A549 treated with AZD2906 at 1 μM for 4 hours (cell line): ENCODE results near the gene ZRANB3. TPM values are rescaled to one million over a fixed set of nuclear protein-coding genes. Genes with fewer than 3 reads are reported as not detected.

Experiments used
- total RNA-seq: library from RNA; stranded (reverse); fragments of 200-300 nt; extraction: Qiagen RNA extraction; gene quantifications from 5 replicates; pipeline ENCODE4 v1.2.3, GENCODE V29; 2022

The ZRANB3 gene
- total RNA-seq: 4.7 to 6.0 TPM (median 5.4 TPM) in 5 replicates

DNA sequence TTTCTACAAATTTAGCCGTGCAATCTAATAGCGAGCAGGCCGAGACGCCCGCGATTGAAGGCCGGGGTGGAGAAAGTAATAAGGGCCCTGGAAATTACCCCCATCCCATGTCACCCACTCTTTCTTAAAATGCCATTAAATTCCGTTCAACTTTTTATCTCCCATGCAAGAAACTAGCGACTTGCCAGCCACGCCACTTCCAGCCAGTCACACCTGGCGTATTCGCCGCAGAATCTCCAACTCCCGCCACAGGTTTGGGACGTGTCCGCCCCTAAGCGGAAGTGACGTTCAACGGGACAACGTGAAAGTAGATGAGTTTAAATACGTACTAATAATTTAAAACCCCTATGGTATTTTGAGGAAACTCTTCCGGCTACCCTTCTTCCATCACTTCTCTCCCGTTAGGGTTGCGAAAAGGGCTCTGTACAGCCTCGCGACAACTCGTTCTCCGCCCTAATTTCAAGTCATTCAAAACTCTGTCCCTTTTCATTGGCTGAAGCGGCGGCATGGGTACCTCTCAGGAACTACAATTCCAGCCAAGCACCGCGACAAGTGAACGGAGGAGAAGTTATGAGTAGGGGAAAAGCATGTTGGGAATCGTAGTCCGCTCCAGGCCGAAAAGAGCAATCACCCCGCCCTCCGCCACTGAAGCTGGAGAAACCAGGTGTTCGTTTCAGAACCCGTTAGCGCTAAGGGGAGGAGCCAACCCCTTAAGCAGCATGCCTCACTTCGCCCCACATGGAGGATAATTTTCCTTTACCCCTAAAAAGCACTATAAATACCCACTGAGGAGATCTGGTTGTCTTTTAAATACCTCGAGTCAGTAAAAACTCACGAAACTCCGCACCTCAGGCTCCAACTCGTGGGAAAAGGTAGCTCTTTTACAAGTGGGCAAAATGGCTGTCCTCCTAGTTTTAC lies at the start of gene ZRANB3:
TSS of gene ZRANB3 (minus strand) at position 906 of the 918 bp plus-strand sequence.

DNA sequence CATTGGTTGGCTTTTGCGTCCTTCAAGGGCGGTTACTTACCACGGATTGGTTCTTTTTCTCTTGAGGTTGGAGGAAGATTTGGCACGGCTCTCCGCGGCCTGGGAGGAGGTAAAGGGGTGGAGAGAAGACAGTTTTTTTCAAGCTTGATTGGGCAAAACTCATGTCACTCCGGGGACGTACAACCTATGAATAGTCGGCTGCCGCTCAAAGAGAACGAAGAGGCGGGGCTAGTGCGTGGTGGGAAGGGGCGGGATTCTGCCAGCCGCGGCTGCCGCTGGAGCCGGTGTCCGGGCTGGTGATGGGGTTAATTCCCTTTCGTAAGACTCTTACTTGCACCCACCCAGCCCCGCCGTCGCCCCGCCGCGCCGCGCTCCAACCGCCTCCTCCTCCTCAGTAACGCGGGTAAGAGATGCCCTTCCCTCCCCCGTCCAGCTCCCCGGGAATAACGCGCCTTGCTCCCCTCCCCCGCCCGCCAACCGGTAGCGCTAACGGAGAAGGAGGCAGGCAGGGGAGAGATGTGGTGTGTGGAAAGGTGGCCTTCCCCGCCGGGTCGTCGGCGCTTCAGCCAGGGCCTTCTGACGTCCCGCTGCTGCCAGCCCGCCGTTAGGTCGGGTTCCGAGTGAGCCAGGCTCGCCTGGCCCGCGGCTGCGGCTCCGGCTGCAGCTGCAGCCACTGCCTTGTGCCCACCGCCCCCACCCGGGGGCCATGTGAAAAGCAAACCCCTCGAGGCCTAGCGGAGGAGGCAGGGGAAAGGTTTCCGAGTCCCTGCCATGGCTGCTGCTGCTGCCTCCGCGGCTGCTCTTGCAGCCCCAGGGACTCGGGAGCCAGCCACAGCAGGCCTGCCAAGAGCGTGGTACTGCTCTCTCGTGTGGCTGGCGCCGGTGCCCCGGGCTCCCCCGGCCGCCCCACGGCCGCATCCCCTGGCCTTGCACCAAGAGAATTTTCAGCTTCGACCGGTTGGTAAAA lies 496 bp upstream of the ZRANB3 start, which contains the start of gene R3HDM1:
TSS of gene R3HDM1 (plus strand) at position 254 of the 967 bp plus-strand sequence. CDS start 73,362 bp downstream, outside the sequence.

Other genes with a start within 250 kb of the ZRANB3 start
- gene R3HDM1, start 266 bp upstream of the ZRANB3 start, total RNA-seq: 18.2 to 24.7 TPM (median 22.9 TPM) in 5 replicates
- 31.6 to 43.1 TPM (median 38.0 TPM) in 5 replicates for gene UBXN4, start 210.6 kb upstream of the ZRANB3 start, total RNA-seq